ENCODE measurements around the gene PPP2R5D.

Gene PPP2R5D

GRCh38 chr6:43060755-43061633 lies 76.6 kb downstream of the PPP2R5D start:
- no peak for DNase-seq

- no peak for DNase-seq
These were observed 77.5 kb downstream of the PPP2R5D start for GRCh38 chr6:43061861-43062260.

Data from NCI-H1105 treated with DMSO at 0.1 percent for 48 hours (cell line).